GM12801 (cell line): ENCODE data around the gene RBBP5.

Experiments used
- CTCF ChIP-seq: IDR thresholded peaks from one replicate; pipeline ENCODE4 v1.5.1; 2011; ENCODE audit warnings: control low read depth; ENCODE audit not compliant: insufficient read length; ENCODE audit errors: extremely low read depth

RBBP5 gene

GRCh38 chr1:205121660-205122488, at the start of gene RBBP5:
TSS of gene RBBP5 (minus strand) at chr1:205121978. CDS start at chr1:205121873, 105 bp downstream.
- TF ChIP-seq CTCF = peak; percentile 75

- no peak for TF ChIP-seq CTCF
These were observed 49.6 kb upstream of the RBBP5 start for GRCh38 chr1:205171369-205171768.

- no peak for TF ChIP-seq CTCF
These were observed 48.9 kb upstream of the RBBP5 start for GRCh38 chr1:205170532-205171269.

GRCh38 chr1:205169248-205169647, 47.5 kb upstream of the RBBP5 start:
- TF ChIP-seq CTCF = no peak

GRCh38 chr1:205168291-205168690, 46.5 kb upstream of the RBBP5 start:
- no peak for TF ChIP-seq CTCF

DNA sequence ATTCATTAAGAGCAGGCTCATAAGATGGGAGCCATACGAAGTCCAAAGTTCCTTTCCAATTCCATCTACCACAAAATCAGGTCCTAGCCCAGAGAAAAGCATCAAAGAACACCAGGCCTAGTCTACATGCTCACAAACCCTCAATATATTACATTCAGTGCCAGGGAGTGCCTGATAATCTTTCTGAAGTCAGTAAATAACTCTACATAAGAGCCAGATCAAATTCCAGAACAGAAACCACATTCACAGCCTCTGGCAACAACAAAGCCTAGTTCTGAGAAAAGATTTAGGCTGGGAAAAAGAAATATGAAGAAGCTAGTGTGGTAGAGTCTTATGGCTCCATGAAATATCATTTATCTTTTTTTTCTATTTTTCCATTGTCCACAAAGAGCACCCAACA, 40.5 kb upstream of the RBBP5 start:
- no peak for TF ChIP-seq CTCF

DNA sequence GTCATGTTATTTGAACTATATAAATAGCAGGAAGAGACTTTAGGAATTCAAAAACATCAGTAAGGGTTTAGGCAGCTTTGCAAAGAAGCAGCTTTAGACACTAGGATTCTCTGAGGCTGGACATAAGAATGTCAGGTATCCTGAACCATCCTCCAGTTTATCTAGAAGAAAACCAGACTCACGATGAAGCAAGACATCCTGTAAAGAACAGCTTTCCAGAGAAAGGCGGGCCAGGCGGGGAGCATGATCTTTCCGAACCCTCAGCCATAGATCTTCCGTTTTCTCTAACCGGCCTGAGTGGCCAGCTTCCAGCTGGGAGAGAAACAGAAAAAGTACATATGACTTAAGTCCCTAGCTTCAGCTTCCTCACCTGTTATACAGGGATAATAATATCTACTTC, 39.3 kb upstream of the RBBP5 start:
- no peak for TF ChIP-seq CTCF
